NCI-H1417 (cell line): ENCODE measurements around the gene DNAH6.

ENCODE experiments used
- DNase-seq, 3 experiments: peaks; one replicate each; lab custom pipeline; 2025; lab: John Stamatoyannopoulos, UW

The DNAH6 gene

GRCh38 chr2:84801811-84802210 lies 285.5 kb downstream of the DNAH6 start:
- no peak for DNase-seq

- DNase-seq = no peak
Measured at GRCh38 chr2:84805250-84805958, 289.1 kb downstream of the DNAH6 start.

- no peak for DNase-seq
Measured at GRCh38 chr2:84807063-84807485, 290.8 kb downstream of the DNAH6 start.

GRCh38 chr2:84808279-84808678 lies 292.0 kb downstream of the DNAH6 start:
- no peak for DNase-seq

- DNase-seq = no peak
Measured at GRCh38 chr2:84811839-84812431, 295.6 kb downstream of the DNAH6 start.

- no peak for DNase-seq
Measured at GRCh38 chr2:84815146-84815545, 298.8 kb downstream of the DNAH6 start.

- no peak for DNase-seq
Measured at GRCh38 chr2:84816426-84817026, 300.2 kb downstream of the DNAH6 start.

- no peak for DNase-seq
Measured at GRCh38 chr2:84817239-84817655, 300.9 kb downstream of the DNAH6 start.

- no peak for DNase-seq
Measured at GRCh38 chr2:84821806-84822205, 305.5 kb downstream of the DNAH6 start.

- no peak for DNase-seq
Measured at GRCh38 chr2:84823229-84823628, 306.9 kb downstream of the DNAH6 start.

GRCh38 chr2:84823788-84824187 lies 307.5 kb downstream of the DNAH6 start:
- DNase-seq = no peak

- no peak for DNase-seq
Measured at GRCh38 chr2:84827978-84828575, 311.8 kb downstream of the DNAH6 start.

- no peak for DNase-seq
Measured at GRCh38 chr2:84829693-84830092, 313.4 kb downstream of the DNAH6 start.

- DNase-seq = no peak
Measured at GRCh38 chr2:84830095-84830494, 313.8 kb downstream of the DNAH6 start.

- no peak for DNase-seq
Measured at GRCh38 chr2:84830758-84831500, 314.6 kb downstream of the DNAH6 start.

- no peak for DNase-seq
Measured at GRCh38 chr2:84832772-84833461, 316.6 kb downstream of the DNAH6 start.

GRCh38 chr2:84833481-84834150 lies 317.3 kb downstream of the DNAH6 start:
- DNase-seq = no peak

GRCh38 chr2:84836215-84836614 lies 319.9 kb downstream of the DNAH6 start:
- DNase-seq = no peak

GRCh38 chr2:84838434-84839145 lies 322.3 kb downstream of the DNAH6 start:
- no peak for DNase-seq

- DNase-seq = no peak
Measured at GRCh38 chr2:84839851-84840250, 323.6 kb downstream of the DNAH6 start.
